ENCODE results near the gene FAM9A.

FAM9A gene

DNA sequence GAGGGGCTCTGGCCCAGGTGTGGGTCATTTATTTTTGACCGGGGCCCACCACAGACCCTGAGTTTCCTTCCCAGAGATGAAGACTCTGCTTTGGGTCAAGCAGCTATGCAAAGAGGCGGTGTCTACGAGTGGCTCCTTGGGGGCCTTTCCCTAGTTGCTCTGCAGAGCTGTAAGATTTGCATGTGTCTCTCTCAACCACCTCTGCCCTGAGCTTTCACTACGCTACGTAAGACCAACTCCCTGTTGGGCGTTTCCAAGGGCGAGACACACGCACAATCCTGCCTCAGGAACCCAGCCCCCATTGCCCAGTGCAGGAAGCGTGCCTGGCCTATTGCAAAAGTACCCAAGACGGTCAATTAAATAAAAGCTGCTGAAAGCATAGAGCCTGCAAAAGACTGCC is 59.2 kb downstream of the FAM9A start:
- 87% methylated on average over 10 of the region's 10 CpGs for WGBS (ENCODE audit: insufficient coverage)
- no peak for DNase-seq
- Histone ChIP-seq H3K36me3 (ENCODE audit: control insufficient read depth in 4 of 4, insufficient read depth in 4 of 4, low read length in 3 of 4) (no peaks in the 10 kb centered on the region), H3K4me3 (ENCODE audit: control insufficient read depth in 1 of 7, extremely low read depth in 1 of 7, insufficient read depth in 4 of 7, low read depth in 2 of 7, low read length in 6 of 7) (no peak overlapping the region), H3K9me3 (ENCODE audit: control extremely low read depth in 1 of 5, control insufficient read depth in 4 of 5, insufficient read depth in 2 of 5, low read depth in 1 of 5, low read length in 4 of 5) (no peaks in the 10 kb centered on the region), H3K27me3 (replicated peaks in 2 of 5; ENCODE audit: control insufficient read depth in 4 of 5, insufficient read depth in 5 of 5, low read length in 4 of 5) (peaks cover 0 to 3% (median 0%) of the 10 kb centered on the region in 5 experiments), H3K27ac (ENCODE audit: insufficient read depth in 1 of 2, low read depth in 1 of 2, low read length in 2 of 2, poor library complexity in 1 of 2, severe bottlenecking in 2 of 2) (no peak overlapping the region), H3K4me1 (ENCODE audit: control extremely low read depth in 1 of 4, control insufficient read depth in 4 of 4, insufficient read depth in 4 of 4, low read length in 3 of 4) (no peaks in the 10 kb centered on the region)
- CTCF ChIA-PET: interaction anchor here (0.6 to 1.3 kb wide), 6 partner anchors 9 to 73 kb away, joined by 3 to 8 read pairs (median 3); no protein-coding TSS in a partner anchor
- POLR2A ChIA-PET: no interaction called here

Measured in common myeloid progenitor, CD34-positive (primary cell).